GM19351 (cell line): Measurements from ENCODE around the gene FRRS1L.
"Not testable (repeated sequence)": the region's sequence is repeated elsewhere in the genome, so short reads cannot be mapped to it uniquely, and the experiment has no call there.

Experiments used
- ATAC-seq: cut with Tn5 transposase; IDR thresholded peaks from one replicate; pipeline ENCODE4 v1.9.1; 2021; ENCODE audit warnings: mild to moderate bottlenecking, moderate library complexity; ENCODE audit not compliant: unreplicated experiment

The FRRS1L gene

GRCh38 chr9:109133533-109133932 is 33.5 kb downstream of the FRRS1L start:
- no peak for ATAC-seq

GRCh38 chr9:109132567-109133021 is 34.5 kb downstream of the FRRS1L start:
- ATAC-seq: no peak

GRCh38 chr9:109129470-109130197 is 37.4 kb downstream of the FRRS1L start:
- ATAC-seq: no peak

- ATAC-seq: not testable (repeated sequence)
Observed at GRCh38 chr9:109126671-109127070, 40.4 kb downstream of the FRRS1L start.

- ATAC-seq: no peak
Observed at GRCh38 chr9:109124121-109124520, 42.9 kb downstream of the FRRS1L start.

- peak; percentile 26 for ATAC-seq
Observed at GRCh38 chr9:109122726-109123621, 44.1 kb downstream of the FRRS1L start.

GRCh38 chr9:109121232-109121796 is 45.7 kb downstream of the FRRS1L start:
- no peak for ATAC-seq

- ATAC-seq: no peak
Observed at GRCh38 chr9:109120204-109120789, 46.8 kb downstream of the FRRS1L start.

- ATAC-seq: peak; percentile 84
Observed at GRCh38 chr9:109119439-109120203, 47.4 kb downstream of the FRRS1L start, which contains the start of gene TMEM245. TMEM245 (minus strand) TSS chr9:109119947; CDS start chr9:109119913, 34 bp downstream.

GRCh38 chr9:109118808-109119438 is 48.1 kb downstream of the FRRS1L start:
- no peak for ATAC-seq

- ATAC-seq: no peak
Observed at GRCh38 chr9:109117856-109118807, 48.9 kb downstream of the FRRS1L start.

GRCh38 chr9:109115931-109116526 is 51.0 kb downstream of the FRRS1L start:
- no peak for ATAC-seq

- ATAC-seq: no peak
Observed at GRCh38 chr9:109114670-109115069, 52.4 kb downstream of the FRRS1L start.

GRCh38 chr9:109113892-109114609 is 53.0 kb downstream of the FRRS1L start:
- ATAC-seq: no peak

- ATAC-seq: no peak
Observed at GRCh38 chr9:109113254-109113653, 53.8 kb downstream of the FRRS1L start.

GRCh38 chr9:109110329-109111021 is 56.6 kb downstream of the FRRS1L start:
- peak; percentile 89 for ATAC-seq

- ATAC-seq: no peak
Observed at GRCh38 chr9:109109967-109110328, 57.1 kb downstream of the FRRS1L start.
